Measurements from ENCODE around the gene SNX8. TPM values are rescaled to one million over a fixed set of nuclear protein-coding genes. Genes with fewer than 3 reads are reported as not detected.

Gene SNX8
- total RNA-seq, 1 donor from 2014 or later, result 40.7 TPM

- no peaks in the 10 kb centered on the region for H3K9me3 Mint-ChIP-seq (ENCODE audit: unreplicated experiment)
- no peak overlapping the region for H3K4me3 Mint-ChIP-seq (ENCODE audit: unreplicated experiment)
- H3K36me3 Mint-ChIP-seq (ENCODE audit: low read depth, unreplicated experiment), result peaks cover 4% of the 10 kb centered on the region
- no peak overlapping the region for H3K27ac Mint-ChIP-seq (ENCODE audit: unreplicated experiment)
- DNase-seq (ENCODE audit: low spot score), result no peak
- no peaks in the 10 kb centered on the region for H3K27me3 Mint-ChIP-seq (ENCODE audit: unreplicated experiment)
- H3K4me1 Mint-ChIP-seq (ENCODE audit: unreplicated experiment), result no peaks in the 10 kb centered on the region
- no peak for TF ChIP-seq CTCF (IDR thresholded peaks at IDR 0.05; ENCODE audit: unreplicated experiment)
Measured at GRCh38 chr7:2287745-2288144, 26.5 kb downstream of the SNX8 start.

GRCh38 chr7:2283074-2283473, 31.2 kb downstream of the SNX8 start:
- H3K4me3 Mint-ChIP-seq (ENCODE audit: unreplicated experiment), result no peak overlapping the region
- no peaks in the 10 kb centered on the region for H3K9me3 Mint-ChIP-seq (ENCODE audit: unreplicated experiment)
- H3K27me3 Mint-ChIP-seq (ENCODE audit: unreplicated experiment), result peaks cover 5% of the 10 kb centered on the region
- DNase-seq (ENCODE audit: low spot score), result no peak
- peaks cover 2% of the 10 kb centered on the region for H3K4me1 Mint-ChIP-seq (ENCODE audit: unreplicated experiment)
- no peak for TF ChIP-seq CTCF (IDR thresholded peaks at IDR 0.05; ENCODE audit: unreplicated experiment)
- peaks cover 4% of the 10 kb centered on the region for H3K36me3 Mint-ChIP-seq (ENCODE audit: low read depth, unreplicated experiment)
- no peak overlapping the region for H3K27ac Mint-ChIP-seq (ENCODE audit: unreplicated experiment)

GRCh38 chr7:2282185-2282751, 32.0 kb downstream of the SNX8 start:
- peaks cover 2% of the 10 kb centered on the region for H3K4me1 Mint-ChIP-seq (ENCODE audit: unreplicated experiment)
- TF ChIP-seq CTCF (IDR thresholded peaks at IDR 0.05; ENCODE audit: unreplicated experiment), result no peak
- DNase-seq (ENCODE audit: low spot score), result no peak
- H3K36me3 Mint-ChIP-seq (ENCODE audit: low read depth, unreplicated experiment), result peaks cover 5% of the 10 kb centered on the region
- H3K27ac Mint-ChIP-seq (ENCODE audit: unreplicated experiment), result no peak overlapping the region
- H3K4me3 Mint-ChIP-seq (ENCODE audit: unreplicated experiment), result no peak overlapping the region
- H3K27me3 Mint-ChIP-seq (ENCODE audit: unreplicated experiment), result peaks cover 5% of the 10 kb centered on the region
- H3K9me3 Mint-ChIP-seq (ENCODE audit: unreplicated experiment), result no peaks in the 10 kb centered on the region

- peaks cover 5% of the 10 kb centered on the region for H3K27me3 Mint-ChIP-seq (ENCODE audit: unreplicated experiment)
- H3K4me3 Mint-ChIP-seq (ENCODE audit: unreplicated experiment), result no peak overlapping the region
- peaks cover 7% of the 10 kb centered on the region for H3K36me3 Mint-ChIP-seq (ENCODE audit: low read depth, unreplicated experiment)
- H3K9me3 Mint-ChIP-seq (ENCODE audit: unreplicated experiment), result no peaks in the 10 kb centered on the region
- peaks cover 2% of the 10 kb centered on the region for H3K4me1 Mint-ChIP-seq (ENCODE audit: unreplicated experiment)
- no peak for TF ChIP-seq CTCF (IDR thresholded peaks at IDR 0.05; ENCODE audit: unreplicated experiment)
- no peak overlapping the region for H3K27ac Mint-ChIP-seq (ENCODE audit: unreplicated experiment)
- no peak for DNase-seq (ENCODE audit: low spot score)
Measured at GRCh38 chr7:2281541-2281940, 32.7 kb downstream of the SNX8 start.

- DNase-seq (ENCODE audit: low spot score), result no peak
- TF ChIP-seq CTCF (IDR thresholded peaks at IDR 0.05; ENCODE audit: unreplicated experiment), result no peak
- peaks cover 2% of the 10 kb centered on the region for H3K4me1 Mint-ChIP-seq (ENCODE audit: unreplicated experiment)
- no peaks in the 10 kb centered on the region for H3K9me3 Mint-ChIP-seq (ENCODE audit: unreplicated experiment)
- peaks cover 7% of the 10 kb centered on the region for H3K36me3 Mint-ChIP-seq (ENCODE audit: low read depth, unreplicated experiment)
- H3K27me3 Mint-ChIP-seq (ENCODE audit: unreplicated experiment), result peaks cover 5% of the 10 kb centered on the region
- H3K27ac Mint-ChIP-seq (ENCODE audit: unreplicated experiment), result no peak overlapping the region
- no peak overlapping the region for H3K4me3 Mint-ChIP-seq (ENCODE audit: unreplicated experiment)
Measured at GRCh38 chr7:2280424-2280823, 33.8 kb downstream of the SNX8 start.
